ENCODE data around the gene HAUS1.
"Not testable (repeated sequence)": the region's sequence is repeated elsewhere in the genome, so short reads cannot be mapped to it uniquely, and the experiment has no call there.

Gene HAUS1

GRCh38 chr18:46088501-46088900 lies 15.7 kb upstream of the HAUS1 start:
- not testable (repeated sequence) for FAIRE-seq; DNase-seq (ENCODE audit: low spot score)

DNA sequence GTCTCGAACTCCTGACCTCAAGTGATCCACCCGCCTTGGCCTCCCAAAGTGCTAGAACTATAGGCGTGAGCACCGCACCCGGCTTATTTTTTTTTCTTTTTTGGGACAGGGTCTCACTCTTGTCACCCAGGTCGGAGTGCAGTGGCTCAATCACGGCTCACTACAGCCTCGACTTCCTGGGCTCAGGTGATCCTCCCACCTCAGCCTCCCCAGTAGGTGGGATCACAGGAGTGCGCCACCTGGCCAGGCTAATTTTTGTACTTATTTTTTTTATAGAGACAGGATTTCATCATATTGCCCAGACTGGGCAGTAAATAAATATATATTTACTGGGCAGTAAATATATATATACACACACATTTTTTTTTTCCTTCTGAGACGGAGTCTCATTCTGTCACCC lies 8.7 kb upstream of the HAUS1 start:
- FAIRE-seq (no peak), DNase-seq (ENCODE audit: low spot score) (no peak)

GRCh38 chr18:46096651-46097300 lies 7.4 kb upstream of the HAUS1 start:
- FAIRE-seq (no peak), DNase-seq (ENCODE audit: low spot score) (no peak)

DNA sequence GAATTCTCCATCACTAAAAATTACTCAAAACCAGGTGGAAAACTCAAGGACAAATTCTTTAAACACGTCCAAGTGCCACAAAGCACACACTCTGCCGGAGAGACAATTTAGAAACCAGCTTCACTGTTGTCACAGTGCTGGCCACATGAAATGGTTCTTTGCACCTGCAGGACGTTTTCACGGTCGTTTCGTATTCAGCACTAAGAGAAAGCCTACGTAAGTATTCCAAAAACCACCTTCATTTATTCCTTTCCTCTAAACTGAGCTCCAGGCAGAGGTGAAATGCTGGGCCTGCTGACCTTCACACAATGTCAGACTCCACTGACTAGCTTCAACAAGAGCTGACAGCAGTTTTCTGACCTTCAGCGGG lies 6.8 kb upstream of the HAUS1 start:
- no peak for DNase-seq (ENCODE audit: low spot score)

DNA sequence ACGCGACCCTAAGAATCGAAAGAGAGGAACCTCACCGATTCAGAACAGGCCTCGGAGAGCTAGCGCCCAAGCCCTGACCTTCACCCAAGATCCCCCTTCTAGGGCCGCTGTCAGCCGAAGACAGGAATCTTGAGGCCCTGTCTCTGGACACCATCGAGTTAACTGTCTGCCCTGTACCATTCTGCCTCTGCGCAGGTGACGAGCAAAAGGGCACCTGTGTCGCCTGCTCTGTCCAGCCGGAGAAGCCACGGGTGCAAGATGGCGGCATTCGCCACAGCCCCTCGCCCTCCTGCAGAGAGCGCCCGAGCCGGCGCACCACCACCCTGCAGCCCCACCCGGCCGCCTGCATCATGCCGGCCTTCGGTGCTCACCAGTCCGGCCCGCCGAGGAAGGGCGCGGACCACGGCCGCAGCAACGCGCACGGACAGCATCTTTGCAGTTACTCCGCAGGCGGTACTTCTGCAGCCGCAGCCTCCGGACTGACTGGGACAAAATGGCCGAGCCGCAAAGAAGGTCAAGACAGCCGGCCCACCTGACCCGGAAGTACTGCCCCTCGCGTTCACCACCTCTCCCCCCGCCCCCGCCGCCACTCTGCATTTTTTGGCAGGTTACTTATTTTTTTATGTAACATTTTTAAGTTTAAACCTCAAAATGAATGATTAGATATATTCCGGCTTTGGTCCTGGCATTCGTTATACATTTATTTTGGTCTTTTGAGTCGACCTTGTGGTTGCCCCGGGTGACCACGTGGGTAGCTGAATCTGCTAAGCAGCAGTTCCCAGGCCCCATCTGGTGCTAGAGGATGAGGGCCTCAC lies 6.2 kb upstream of the HAUS1 start, which contains the start of gene ATP5F1A:
TSS of gene ATP5F1A (minus strand) at position 496 of the 815 bp plus-strand sequence. CDS start at position 431, 65 bp downstream.
- DNase-seq (ENCODE audit: low spot score) (peak; percentile 82), FAIRE-seq (no peak)

More for the DNA sequence above, 6.8 kb upstream of the HAUS1 start:
- no peak for FAIRE-seq

- FAIRE-seq, result no peak
- DNase-seq (ENCODE audit: low spot score), result no peak
Measured at GRCh38 chr18:46098616-46098933, 5.6 kb upstream of the HAUS1 start.

- DNase-seq (ENCODE audit: low spot score) (no peak), FAIRE-seq (no peak)
Measured at GRCh38 chr18:46099463-46099862, 4.7 kb upstream of the HAUS1 start.

DNA sequence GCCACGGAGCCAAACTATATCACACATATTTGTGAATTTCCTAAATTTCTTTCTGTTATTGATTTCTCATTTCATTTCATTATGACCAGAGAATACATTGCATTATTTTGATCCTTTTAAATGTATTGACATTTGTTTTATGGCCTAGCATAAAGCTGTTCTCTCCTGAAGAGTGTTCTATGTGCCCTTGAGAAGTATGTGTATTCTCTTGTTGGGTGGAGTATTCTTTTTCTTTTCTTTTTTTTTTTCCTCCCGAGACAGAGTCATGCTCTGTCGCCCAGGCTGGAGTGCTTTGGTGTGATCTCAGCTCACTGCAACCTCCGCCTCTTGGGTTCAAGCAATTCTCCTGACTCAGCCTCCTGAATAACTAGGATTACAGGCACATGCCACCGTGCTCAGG lies 5.2 kb downstream of the HAUS1 start:
- no peak for DNase-seq (ENCODE audit: low spot score)
- FAIRE-seq, result no peak

- FAIRE-seq (no peak), DNase-seq (ENCODE audit: low spot score) (no peak)
Measured at GRCh38 chr18:46110406-46110805, 6.2 kb downstream of the HAUS1 start.

DNA sequence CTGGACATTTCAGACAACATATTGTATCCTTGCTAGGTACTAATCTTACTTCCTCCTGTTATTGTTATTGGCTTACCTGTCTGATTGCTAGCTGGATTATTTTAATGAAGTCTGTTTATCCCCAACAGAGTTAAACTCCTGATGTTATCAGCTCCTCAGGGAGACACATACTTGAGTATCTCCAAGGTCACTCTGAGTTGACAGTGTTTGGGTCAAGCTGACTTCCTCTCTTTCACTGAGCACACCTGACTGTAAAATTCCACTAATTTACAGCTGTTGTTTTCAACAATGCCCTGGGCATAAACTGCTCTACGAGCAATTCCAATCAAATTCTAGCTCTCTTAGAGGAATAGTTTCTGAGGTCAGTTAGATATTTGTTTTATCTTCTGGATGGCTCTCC lies 9.6 kb downstream of the HAUS1 start:
- FAIRE-seq (no peak), DNase-seq (ENCODE audit: low spot score) (no peak)

GRCh38 chr18:46126625-46127024 lies 22.4 kb downstream of the HAUS1 start:
- FAIRE-seq; DNase-seq (ENCODE audit: low spot score): not testable (repeated sequence)

DNA sequence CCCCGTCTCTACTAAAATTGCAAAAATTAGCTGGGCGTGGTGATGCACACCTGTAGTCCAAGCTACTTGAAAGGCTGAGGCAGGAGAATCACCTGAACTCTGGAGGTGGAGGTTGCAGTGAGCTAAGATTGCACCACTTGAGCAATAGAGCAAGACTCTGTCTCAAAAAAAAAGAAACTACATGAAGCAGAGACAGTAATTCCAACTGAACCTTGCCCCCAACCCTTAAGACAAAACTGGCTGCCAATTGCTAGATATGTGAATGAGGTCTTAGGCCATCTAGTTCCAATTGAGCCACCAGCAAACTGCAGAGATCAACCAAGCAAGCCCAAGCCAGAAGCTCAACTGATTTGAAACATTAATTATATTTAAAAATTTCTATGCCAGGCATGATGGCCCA lies 25.9 kb downstream of the HAUS1 start:
- FAIRE-seq, result no peak
- DNase-seq (ENCODE audit: low spot score), result no peak

DNA sequence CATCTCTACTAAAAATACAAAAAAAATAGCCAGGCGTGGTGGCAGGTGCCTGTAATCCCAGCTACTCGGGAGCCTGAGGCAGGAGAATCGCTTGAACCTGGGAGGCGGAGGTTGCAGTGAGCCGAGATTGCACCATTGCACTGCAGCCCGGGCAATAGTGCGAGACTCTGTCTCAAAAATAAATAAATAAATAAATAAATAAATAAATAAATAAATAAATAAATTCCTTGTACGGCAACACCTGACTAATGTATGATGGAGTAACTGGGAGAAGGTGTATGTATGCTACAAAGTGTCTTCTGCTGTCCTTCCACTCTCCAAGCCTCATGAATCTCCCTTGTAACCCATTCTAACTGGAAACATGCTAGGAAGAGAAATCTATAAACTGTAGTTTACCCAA lies 26.4 kb downstream of the HAUS1 start:
- not testable (repeated sequence) for DNase-seq (ENCODE audit: low spot score)

DNA sequence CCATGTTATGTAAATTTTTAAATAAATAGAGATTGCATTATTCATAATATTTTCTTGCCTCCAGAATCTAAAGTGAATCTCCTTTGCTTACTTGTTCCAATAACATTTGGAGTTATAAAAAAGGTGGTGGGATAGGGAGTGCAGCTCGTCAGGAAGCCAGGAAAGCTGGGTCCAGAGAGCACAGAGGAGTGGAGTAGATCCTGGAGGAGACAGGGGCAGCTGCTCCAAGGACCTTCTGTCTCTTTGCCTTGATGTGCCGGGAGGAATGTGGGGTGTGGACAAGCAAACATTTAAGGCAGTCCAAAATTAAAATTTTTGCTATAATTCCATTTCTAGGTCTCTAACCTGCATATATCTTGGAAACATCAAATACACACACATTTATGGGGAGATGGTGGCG lies 29.3 kb downstream of the HAUS1 start:
- FAIRE-seq, result no peak

More for the DNA sequence above, 26.4 kb downstream of the HAUS1 start:
- FAIRE-seq, result not testable (repeated sequence)

DNA sequence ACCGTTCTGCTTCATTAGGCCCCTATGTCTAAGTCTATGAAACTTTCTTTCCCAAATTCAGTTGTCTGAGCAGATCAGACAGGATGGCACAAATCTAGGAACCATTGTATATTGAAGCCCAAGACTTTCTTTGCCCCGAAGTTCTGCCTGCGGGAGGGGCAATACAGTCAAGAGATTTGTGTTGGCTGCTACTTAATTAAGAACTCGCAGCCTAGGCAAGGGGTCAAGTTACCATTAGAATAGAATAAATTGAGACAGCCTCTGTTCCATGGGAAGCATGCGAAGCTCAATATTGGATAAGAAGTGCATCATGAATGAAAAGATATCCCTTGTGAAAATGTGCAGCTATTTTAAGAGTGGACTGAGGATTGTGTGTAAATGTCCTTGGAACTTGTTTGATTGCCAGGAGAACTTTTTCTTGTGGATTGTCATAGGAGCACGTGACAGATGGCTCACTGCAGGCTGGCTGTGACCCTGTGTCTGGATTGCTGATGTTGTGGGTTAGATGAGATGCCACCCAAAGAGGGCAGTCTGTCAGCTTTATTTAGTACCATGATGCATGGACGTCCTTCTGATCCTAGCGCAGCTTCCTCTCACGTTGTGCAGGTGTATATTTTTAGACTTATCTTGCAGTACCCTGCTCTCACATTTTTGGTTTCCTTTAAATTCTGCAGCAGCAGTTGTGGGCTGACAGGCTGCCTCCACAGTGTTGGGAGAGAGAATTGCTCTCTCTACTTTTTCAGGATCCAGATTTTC lies 30.9 kb downstream of the HAUS1 start:
- no peak for DNase-seq (ENCODE audit: low spot score)
- FAIRE-seq, result no peak

More for the DNA sequence above, 29.3 kb downstream of the HAUS1 start:
- no peak for DNase-seq (ENCODE audit: low spot score)

GRCh38 chr18:46140173-46140572 lies 36.0 kb downstream of the HAUS1 start:
- FAIRE-seq (no peak), DNase-seq (ENCODE audit: low spot score) (no peak)

GRCh38 chr18:46141199-46141598 lies 37.0 kb downstream of the HAUS1 start:
- FAIRE-seq (no peak), DNase-seq (ENCODE audit: low spot score) (no peak)

DNA sequence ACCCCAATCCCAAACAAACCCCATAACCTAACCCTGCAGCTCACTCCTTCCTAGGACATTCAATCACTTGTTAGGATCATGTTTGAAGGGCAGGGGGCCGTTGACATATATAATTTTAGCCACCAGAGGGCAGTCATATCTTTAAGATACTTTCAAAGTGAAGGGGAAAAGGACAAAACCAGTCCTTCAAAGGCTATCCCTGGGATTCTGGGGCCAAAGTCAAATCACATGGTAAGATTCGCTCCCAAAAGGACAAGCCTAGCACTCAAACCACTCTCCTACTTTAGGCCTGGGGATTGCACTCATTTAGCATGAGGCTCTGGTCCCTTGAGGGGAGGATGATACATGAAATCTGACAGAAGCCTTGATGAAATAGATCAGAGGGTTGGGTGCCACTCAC lies 44.6 kb downstream of the HAUS1 start:
- FAIRE-seq, result no peak
- no peak for DNase-seq (ENCODE audit: low spot score)

- FAIRE-seq, result no peak
Measured at GRCh38 chr18:46152436-46152807, 48.2 kb downstream of the HAUS1 start.

DNA sequence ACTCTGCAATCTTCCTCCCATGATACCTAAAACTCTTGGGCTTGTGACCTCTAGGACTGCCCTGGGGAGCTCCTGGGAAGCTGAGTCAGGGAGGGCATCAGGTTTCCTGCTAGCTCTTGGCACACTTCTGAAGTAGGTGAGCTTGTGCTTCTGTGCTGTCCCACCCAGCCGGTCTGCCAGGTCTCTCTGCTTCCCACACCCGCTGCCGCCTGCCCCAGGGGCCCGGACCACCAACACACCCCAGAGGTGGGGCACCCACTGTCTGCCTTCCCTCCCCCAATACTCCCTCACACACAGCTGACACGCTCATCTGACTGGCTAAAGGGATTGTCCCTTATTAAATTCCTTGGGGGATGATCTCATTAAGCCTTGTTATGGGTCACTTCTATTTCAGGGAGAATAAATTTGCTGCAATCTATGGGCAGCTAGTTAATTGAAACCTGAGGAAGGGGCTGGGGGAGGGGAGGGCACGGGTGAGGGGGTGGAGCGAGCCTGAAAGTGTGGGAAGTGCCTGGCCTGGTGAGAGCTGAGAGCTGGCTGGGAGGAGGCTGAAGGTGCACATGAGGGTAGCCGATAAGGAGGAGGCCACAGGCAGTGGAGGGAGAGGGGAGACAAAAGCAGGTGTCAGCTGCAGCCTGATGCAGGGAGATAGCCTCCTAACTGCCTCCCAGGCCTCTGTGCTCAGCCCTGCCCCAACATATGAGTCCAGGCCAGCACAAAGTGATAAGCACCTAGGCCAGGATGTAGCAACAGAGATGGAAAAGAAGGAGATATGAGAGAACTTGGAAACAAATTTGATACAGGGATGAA lies 48.8 kb downstream of the HAUS1 start:
- peak; percentile 52 for DNase-seq (ENCODE audit: low spot score)
- no peak for FAIRE-seq

More at GRCh38 chr18:46152436-46152807, 48.2 kb downstream of the HAUS1 start:
- DNase-seq (ENCODE audit: low spot score), result peak; percentile 61

DNA sequence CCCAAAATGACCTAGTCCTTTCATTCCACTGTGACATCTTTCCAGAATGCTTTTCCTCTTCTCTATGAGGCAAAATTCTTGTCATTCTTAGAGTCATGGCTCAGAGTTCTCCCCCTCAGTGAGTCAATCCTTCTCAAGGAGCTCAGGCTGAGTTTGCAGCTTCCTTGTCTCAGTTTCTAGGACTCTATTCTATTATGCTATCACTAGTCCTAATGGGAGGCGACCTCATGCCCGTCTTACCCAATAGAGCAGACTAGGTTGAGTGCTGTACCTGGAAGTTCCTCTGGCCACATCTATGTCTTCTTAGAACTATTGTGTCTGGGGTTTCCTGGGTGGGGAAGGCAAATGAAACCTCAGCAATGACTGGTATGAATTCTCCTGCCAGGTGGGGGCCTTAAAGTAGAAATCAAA lies 51.5 kb downstream of the HAUS1 start:
- FAIRE-seq, result no peak
- peak; percentile 58 for DNase-seq (ENCODE audit: low spot score)
